ENCODE results near the gene PRR5. TPM values are rescaled to one million over a fixed set of nuclear protein-coding genes. Genes with fewer than 3 reads are reported as not detected.

PRR5 gene
- polyA plus RNA-seq, 4 donors: 37.0 to 80.5 (median 61.8) TPM

GRCh38 chr22:44786136-44786535 is 84.1 kb downstream of the PRR5 start:
- Histone ChIP-seq H3K27ac (ENCODE audit: low read depth in 1 of 3, low read length in 2 of 3) (no peak overlapping the region), H3K27me3 (ENCODE audit: control insufficient read depth in 3 of 3, insufficient read depth in 3 of 3, low read length in 3 of 3) (no peaks in the 10 kb centered on the region), H3K4me3 (ENCODE audit: low read depth in 1 of 3, low read length in 3 of 3) (no peak overlapping the region), H3K4me1 (ENCODE audit: control insufficient read depth in 3 of 3, insufficient read depth in 2 of 3, low read depth in 1 of 3, low read length in 2 of 3) (no peaks in the 10 kb centered on the region), H3K9me3 (ENCODE audit: control insufficient read depth in 2 of 2, insufficient read depth in 1 of 2, low read depth in 1 of 2, low read length in 1 of 2) (no peaks in the 10 kb centered on the region), H3K36me3 (ENCODE audit: control insufficient read depth in 3 of 3, insufficient read depth in 2 of 3, low read depth in 1 of 3, low read length in 3 of 3) (peaks cover 0 to 7% (median 0%) of the 10 kb centered on the region in 3 donors)
- no peak for DNase-seq
- FAIRE-seq: no peak
- 87 to 93% (median 91%) methylated on average over 15 to 23 of the region's 23 CpGs for WGBS, 3 donors

- Histone ChIP-seq H3K36me3 (ENCODE audit: control insufficient read depth in 3 of 3, insufficient read depth in 2 of 3, low read depth in 1 of 3, low read length in 3 of 3) (peaks cover 0 to 7% (median 0%) of the 10 kb centered on the region in 3 donors), H3K4me1 (ENCODE audit: control insufficient read depth in 3 of 3, insufficient read depth in 2 of 3, low read depth in 1 of 3, low read length in 2 of 3) (no peaks in the 10 kb centered on the region), H3K27ac (ENCODE audit: low read depth in 1 of 3, low read length in 2 of 3) (no peak overlapping the region), H3K27me3 (ENCODE audit: control insufficient read depth in 3 of 3, insufficient read depth in 3 of 3, low read length in 3 of 3) (no peaks in the 10 kb centered on the region), H3K4me3 (ENCODE audit: low read depth in 1 of 3, low read length in 3 of 3) (no peak overlapping the region), H3K9me3 (ENCODE audit: control insufficient read depth in 2 of 2, insufficient read depth in 1 of 2, low read depth in 1 of 2, low read length in 1 of 2) (no peaks in the 10 kb centered on the region)
- 79 to 80% (median 79%) methylated on average over 7 of the region's 7 CpGs for WGBS, 3 donors
- DNase-seq: no peak
- FAIRE-seq: no peak
Measured at GRCh38 chr22:44786610-44787009, 84.6 kb downstream of the PRR5 start.

Other genes starting within 250 kb of the PRR5 start
- 10 to 100 TPM in 2 of 4 donors, 1 to 10 TPM in 2; 6.3 to 17.9 (median 12.1) TPM for gene RTL6, start 204.0 kb upstream of the PRR5 start, polyA plus RNA-seq
- 10 to 100 TPM in 2 of 4 donors, 1 to 10 TPM in 2; 1.6 to 20.3 (median 9.3) TPM for gene ARHGAP8, start 50.4 kb downstream of the PRR5 start, polyA plus RNA-seq

Measured in small intestine (tissue), 7 donors.